HG03442 (cell line): Measurements from ENCODE around the gene PLSCR2.
"Not testable (repeated sequence)": the region's sequence is repeated elsewhere in the genome, so short reads cannot be mapped to it uniquely, and the experiment has no call there.

Source experiments
- ATAC-seq: cut with Tn5 transposase; IDR thresholded peaks from one replicate; pipeline ENCODE4 v1.9.1; 2021; ENCODE audit warnings: mild to moderate bottlenecking, moderate library complexity; ENCODE audit not compliant: unreplicated experiment

PLSCR2 gene, protein sequence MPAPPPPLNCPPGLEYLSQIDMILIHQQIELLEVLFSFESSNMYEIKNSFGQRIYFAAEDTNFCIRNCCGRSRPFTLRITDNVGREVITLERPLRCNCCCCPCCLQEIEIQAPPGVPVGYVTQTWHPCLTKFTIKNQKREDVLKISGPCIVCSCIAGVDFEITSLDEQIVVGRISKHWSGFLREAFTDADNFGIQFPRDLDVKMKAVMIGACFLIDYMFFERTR

DNA sequence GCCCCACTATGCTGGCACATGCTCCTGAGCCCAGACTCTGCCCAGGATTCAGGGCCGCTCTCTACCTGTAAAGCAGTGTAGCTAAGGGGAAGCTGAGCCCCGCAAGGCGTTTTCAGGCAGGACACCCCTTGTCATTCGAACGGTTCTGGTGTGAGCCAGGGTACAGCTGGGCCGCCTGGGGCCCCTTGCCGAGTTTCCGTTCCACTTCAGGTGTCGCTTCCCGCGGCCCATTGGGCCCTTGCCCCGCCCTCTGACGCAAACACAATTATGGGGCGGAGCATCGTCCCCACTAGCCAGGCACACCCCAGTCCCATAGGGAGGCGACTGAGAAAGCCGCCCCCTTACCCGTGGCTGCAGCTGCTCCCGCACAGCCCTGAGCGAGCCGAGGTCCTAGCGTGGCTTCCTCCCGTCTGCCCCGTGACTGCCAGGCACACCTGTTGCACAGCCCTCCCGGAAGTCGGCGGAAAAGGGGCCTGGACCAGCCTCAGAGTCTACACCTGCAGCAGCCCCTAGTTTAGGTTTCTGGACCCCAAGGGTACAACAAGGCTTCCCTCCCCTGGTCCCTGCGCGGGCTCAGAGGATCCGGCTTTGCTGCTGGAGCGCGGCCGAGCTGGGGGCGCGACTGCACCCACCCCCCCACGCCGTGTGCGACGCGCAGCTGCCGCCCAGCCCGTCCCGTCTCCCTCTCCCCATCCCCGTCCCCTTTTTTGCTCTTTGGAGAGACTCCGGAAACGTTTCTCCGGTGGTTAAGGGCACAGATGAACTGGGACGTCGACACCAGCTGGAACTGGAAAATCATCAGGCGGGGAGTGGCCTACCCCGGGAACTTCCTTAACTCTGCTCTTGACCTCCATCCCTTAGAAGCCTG is at the start of gene PLSCR2:
PLSCR2 (minus strand) TSS at position 412 of the 868 bp plus-strand sequence. CDS start 9,657 bp downstream, outside the sequence.
- peak; percentile 97 for ATAC-seq

- ATAC-seq = no peak
Measured at GRCh38 chr3:146517684-146518435, 48.5 kb upstream of the PLSCR2 start.

GRCh38 chr3:146513386-146514051 is 44.2 kb upstream of the PLSCR2 start:
- ATAC-seq = no peak

DNA sequence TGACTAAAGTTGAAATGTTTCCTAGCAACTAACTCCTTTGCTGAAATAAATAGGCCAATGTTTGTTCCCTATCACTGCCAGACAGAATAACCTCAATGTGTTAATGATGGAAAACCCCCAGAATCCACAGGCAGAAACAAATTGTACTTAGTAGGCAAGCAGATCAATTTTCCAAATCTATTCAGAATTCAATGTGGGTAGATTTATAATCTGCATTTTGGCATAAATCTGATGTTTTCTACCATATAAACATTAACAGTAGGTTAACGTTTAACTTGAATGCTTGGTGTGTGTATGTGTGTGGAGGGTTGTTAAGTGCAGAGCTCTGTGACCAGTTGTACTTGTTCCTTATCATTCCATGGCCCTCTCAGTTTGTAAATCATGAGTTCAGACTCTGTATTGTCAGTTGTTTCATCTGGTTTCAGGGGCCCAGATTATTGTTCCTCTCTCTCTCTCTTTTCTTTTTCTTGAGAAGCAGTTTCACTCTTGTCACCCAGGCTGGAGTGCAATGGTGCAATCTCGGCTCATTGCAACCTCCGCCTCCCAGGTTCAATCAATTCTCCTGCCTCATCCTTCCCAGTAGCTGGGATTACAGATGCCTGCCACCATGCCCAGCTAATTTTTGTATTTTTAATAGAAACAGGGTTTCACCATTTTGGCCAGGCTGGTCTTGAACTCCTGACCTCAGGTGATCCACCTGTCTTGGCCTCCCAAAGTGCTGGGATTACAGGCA is 42.2 kb upstream of the PLSCR2 start:
- ATAC-seq = no peak

DNA sequence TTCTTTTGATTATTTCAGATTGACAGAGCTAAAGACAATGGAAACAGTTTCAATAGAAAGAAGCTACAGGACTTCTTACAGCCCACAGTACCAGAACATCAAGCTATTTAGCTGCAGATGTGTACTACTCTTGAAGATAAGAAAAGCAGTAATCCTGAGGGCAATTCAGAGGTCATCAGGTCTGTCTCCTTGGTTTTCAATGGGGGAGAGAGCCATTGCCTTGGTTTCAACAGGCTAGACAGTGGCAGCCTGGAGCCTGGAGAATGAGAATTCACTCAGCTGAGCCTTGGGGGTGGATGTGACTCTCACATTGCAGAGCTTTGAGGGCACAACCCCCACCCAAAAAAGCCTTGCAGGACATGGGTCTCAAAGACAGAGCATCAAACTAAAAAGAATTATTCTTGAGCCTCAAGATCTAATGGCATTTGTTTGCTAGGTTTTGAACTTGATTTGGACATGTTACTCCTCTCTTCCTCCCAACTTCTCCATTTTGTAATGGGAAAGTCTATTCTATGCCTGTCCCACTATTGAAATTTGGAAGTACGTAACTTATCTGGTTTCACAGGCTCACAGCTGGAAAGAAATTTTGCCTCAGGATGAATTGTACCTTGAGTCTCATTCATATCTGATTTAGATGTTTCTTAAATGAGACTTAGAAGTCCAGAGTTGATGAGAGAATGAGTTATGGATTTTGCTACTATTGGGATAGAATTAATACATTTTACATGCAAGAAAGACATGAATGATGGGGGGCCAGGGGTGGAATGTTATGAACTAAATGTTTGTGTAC is 38.2 kb upstream of the PLSCR2 start:
- no peak for ATAC-seq

DNA sequence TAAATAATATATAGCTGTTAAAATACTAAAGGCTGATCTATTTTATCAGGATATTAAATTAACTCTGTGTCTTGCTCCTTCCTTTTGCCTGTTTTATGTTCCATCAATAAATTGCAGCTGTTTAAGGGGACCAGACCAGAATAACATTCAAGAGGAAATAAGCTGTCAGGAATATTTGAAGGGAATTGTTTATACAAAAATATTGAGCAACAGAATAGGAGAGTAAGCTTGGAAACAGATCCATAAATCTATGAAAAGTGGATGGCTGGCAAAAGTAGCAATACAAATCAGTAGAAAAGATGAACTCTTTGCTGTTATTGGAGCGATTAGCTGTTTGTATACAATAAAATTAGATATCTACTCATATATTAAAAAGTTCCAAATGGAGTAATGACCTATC is 36.2 kb upstream of the PLSCR2 start:
- no peak for ATAC-seq

- no peak for ATAC-seq
Measured at GRCh38 chr3:146504498-146505197, 35.3 kb upstream of the PLSCR2 start.

DNA sequence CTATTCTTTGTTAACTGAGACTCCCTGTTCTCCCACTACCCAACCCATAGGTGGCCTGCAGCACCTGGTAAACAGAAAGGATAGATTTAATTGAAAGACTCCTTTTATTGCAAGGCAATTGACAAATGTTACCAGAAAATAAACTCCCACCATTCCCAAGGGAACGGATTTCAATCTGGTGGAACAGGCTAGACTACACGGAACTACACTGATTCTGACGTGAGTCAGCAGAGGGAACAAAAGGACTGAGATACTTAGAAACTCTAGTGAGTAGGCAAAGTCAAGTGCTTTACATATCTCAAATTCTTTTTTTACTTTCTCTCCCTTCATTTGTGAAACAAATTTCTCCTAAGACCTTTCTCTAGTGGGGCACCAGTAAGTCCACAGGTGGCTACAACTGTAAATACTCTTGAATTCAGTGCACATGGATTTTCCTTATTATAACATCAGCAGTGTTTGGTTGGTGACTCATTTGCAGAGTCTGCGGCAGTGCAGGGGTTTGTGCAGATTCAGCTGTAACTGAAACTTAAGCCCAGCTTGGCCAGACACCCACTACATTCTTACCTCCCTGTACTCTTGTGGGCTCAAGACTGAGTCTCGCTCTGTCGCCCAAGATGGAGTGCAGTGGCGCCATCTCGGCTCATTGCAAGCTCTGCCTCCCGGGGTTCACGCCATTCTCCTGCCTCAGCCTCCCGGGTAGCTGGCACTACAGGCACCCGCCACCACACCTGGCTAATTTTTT is 34.3 kb upstream of the PLSCR2 start:
- ATAC-seq = peak; percentile 97

GRCh38 chr3:146502887-146503460 is 33.6 kb upstream of the PLSCR2 start:
- no peak for ATAC-seq

- ATAC-seq = peak; percentile 21
Measured at GRCh38 chr3:146501752-146502151, 32.4 kb upstream of the PLSCR2 start.

- no peak for ATAC-seq
Measured at GRCh38 chr3:146499701-146500100, 30.3 kb upstream of the PLSCR2 start.

DNA sequence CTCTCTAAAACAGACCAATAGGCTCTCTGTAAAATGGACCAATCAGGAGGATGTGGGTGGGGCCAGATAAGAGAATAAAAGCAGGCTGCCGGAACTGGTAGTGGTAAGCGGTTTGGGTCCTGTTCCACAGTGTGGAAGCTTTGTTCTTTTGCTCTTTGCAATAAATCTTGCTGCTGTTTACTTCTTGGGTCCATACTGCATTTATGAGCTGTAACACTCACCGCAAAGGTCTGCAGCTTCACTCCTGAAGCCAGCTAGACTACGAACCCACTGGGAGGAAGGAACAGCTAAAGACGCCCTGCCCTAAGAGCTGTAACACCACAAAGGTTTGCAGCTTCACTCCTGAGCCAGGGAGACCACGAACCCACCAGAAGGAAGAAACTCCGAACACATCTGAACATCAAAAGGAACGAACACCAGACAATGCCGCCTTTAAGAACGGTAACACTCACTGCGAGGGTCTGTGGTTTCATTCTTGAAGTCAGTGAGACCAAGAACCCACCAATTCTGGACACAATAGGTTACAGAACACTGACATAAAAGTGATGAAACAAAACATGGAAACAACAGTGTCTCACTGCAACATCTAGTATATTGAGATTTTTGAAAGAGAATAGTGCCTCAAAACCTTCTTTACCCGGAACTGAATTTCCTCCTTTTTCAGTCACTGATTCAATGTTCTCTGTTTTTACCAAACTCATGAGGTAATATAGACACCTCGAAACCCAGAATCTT is 28.8 kb upstream of the PLSCR2 start:
- ATAC-seq = no peak

- not testable (repeated sequence) for ATAC-seq
Measured at GRCh38 chr3:146497145-146497843, 27.9 kb upstream of the PLSCR2 start.

DNA sequence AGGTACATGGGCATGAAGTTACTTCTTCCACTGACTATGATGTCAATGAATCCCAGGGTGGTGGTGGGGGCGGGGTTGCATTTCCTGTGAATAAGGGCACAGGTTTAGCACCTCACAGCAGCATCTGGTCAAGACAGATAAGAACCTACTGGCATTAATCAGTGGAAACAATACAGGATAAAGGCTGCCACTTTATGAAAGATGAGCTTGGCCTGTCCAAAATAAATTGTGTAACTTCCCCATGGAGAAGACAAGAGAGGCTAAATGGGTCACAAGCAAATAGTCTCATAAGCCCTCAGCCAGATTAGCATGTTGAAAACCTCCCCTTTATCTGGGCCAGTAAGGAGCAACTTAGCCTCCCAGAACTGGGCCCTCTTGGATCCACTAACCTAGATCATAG is 27.4 kb upstream of the PLSCR2 start:
- ATAC-seq = no peak

DNA sequence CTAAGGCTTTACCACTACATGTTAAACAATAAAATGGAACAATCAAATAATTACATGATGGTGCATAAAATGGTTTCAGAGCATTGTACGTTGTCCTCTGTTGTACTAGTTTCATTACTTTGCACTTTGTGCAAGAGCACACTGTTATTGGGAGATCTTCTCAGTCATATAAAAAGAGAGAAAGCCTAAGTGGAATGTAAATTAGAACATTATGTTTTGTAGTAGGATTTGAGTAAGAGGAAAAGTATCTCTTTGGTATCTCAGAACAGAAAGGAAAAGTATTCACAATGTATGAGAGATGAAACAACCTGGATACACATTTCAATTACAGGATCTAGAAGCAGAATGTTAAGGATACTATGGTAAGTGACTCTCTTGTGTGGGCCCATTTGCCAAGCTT is 26.9 kb upstream of the PLSCR2 start:
- ATAC-seq = no peak

GRCh38 chr3:146493761-146494160 is 24.4 kb upstream of the PLSCR2 start:
- ATAC-seq = no peak

- no peak for ATAC-seq
Measured at GRCh38 chr3:146493221-146493620, 23.9 kb upstream of the PLSCR2 start.
